Effector memory CD4-positive, alpha-beta T cell (primary cell): ENCODE data around the gene KCNK3.

Source experiments
- DNase-seq, 3 donors: peaks; one replicate each; pipeline ENCODE4 v3.0.0-alpha.2; 2020
- H3K27ac ChIP-seq: 2 replicates; pipeline ENCODE4 v1.7.0; 2013; ENCODE audit warnings: mild to moderate bottlenecking, low read length, moderate library complexity; ENCODE audit not compliant: insufficient read depth, poor library complexity, severe bottlenecking
- H3K27me3 ChIP-seq: replicated peaks from 2 replicates; pipeline ENCODE4 v1.7.0; 2013; ENCODE audit warnings: mild to moderate bottlenecking, low read length; ENCODE audit not compliant: insufficient read depth, control insufficient read depth, poor library complexity, severe bottlenecking
- H3K36me3 ChIP-seq: 2 replicates; pipeline ENCODE4 v1.7.0; 2013; ENCODE audit warnings: mild to moderate bottlenecking, low read length, moderate library complexity; ENCODE audit not compliant: control insufficient read depth, insufficient read depth
- H3K4me1 ChIP-seq: 2 replicates; pipeline ENCODE4 v1.7.0; 2013; ENCODE audit warnings: low read length, mild to moderate bottlenecking; ENCODE audit not compliant: control insufficient read depth, insufficient read depth, poor library complexity, severe bottlenecking
- H3K4me3 ChIP-seq: 2 replicates; pipeline ENCODE4 v1.7.0; 2013; ENCODE audit warnings: low read length, low read depth, mild to moderate bottlenecking; ENCODE audit not compliant: insufficient read depth, poor library complexity, severe bottlenecking
- H3K9me3 ChIP-seq: 2 replicates; pipeline ENCODE4 v1.7.0; 2013; ENCODE audit warnings: mild to moderate bottlenecking, low read length, moderate library complexity; ENCODE audit not compliant: control insufficient read depth

Gene KCNK3

GRCh38 chr2:26710145-26710544 is 17.6 kb downstream of the KCNK3 start:
- Histone ChIP-seq H3K4me3 (no peak overlapping the region), H3K27ac (no peak overlapping the region), H3K36me3 (no peaks in the 10 kb centered on the region), H3K9me3 (no peaks in the 10 kb centered on the region), H3K27me3 (no peaks in the 10 kb centered on the region), H3K4me1 (no peaks in the 10 kb centered on the region)
- DNase-seq = no peak

GRCh38 chr2:26710743-26711456 is 18.4 kb downstream of the KCNK3 start:
- no peak overlapping the region for H3K4me3 ChIP-seq
- H3K27ac ChIP-seq = no peak overlapping the region
- no peaks in the 10 kb centered on the region for H3K27me3 ChIP-seq
- H3K9me3 ChIP-seq = no peaks in the 10 kb centered on the region
- no peak for DNase-seq
- no peaks in the 10 kb centered on the region for H3K4me1 ChIP-seq
- no peaks in the 10 kb centered on the region for H3K36me3 ChIP-seq

- Histone ChIP-seq H3K9me3 (no peaks in the 10 kb centered on the region), H3K4me1 (no peaks in the 10 kb centered on the region), H3K36me3 (no peaks in the 10 kb centered on the region), H3K27me3 (no peaks in the 10 kb centered on the region), H3K4me3 (no peak overlapping the region), H3K27ac (no peak overlapping the region)
- no peak for DNase-seq
These were observed 19.1 kb downstream of the KCNK3 start for GRCh38 chr2:26711457-26712161.

DNA sequence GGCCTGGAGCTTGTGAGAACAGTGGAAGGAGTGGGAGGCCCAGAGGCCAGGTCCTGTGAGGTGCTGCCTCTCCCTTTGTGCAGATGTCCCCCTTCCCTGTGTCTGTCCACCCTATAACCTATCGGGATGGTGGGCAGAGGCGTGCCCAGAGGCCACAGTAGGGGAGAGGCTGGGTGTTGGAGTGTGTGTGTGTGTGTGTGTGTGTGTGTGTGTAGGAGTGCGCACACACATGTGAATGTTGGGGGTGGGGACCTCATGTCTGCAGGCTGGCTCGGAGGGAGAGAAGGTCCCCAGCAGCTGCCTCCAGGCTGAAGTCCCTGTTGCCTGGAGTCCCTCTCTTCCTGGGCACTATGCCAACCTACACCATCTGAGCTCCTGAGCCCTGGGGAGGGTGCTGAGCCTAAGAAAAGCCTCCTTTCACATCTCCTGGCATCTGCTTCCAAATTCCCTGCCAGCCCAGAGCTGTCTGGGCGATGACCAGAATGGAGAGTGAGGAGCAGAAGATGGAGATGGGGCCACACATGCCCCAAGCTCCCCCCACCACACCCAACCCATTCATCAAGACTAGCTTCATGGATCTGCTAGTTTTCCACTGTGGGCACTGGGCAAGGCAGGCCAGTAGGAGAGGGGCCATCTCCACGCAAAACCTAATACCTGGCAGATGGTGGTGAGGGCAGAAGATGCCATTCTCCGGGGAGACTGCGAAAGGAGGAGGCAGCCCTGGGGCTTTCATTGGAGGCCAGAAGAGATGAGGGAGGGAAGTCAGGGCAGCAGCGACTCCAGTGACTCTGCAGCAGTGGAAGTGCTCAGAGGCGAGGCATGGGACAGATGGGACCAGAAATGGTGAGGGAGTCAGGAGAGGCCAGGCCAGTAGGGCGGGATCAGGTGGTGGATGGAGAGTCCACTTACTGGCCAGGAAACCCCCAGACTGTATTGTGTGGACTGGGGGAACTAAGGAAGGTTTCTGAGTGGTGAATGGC is 20.3 kb downstream of the KCNK3 start:
- H3K4me1 ChIP-seq = no peaks in the 10 kb centered on the region

GRCh38 chr2:26715528-26716270 is 23.2 kb downstream of the KCNK3 start:
- Histone ChIP-seq H3K9me3 (no peaks in the 10 kb centered on the region), H3K36me3 (no peaks in the 10 kb centered on the region), H3K27me3 (no peaks in the 10 kb centered on the region), H3K4me3 (no peak overlapping the region), H3K4me1 (no peaks in the 10 kb centered on the region), H3K27ac (no peak overlapping the region)
- DNase-seq = no peak

More for the DNA sequence above, 20.3 kb downstream of the KCNK3 start:
- no peaks in the 10 kb centered on the region for H3K9me3 ChIP-seq
- no peak for DNase-seq
- H3K4me3 ChIP-seq = no peak overlapping the region
- no peak overlapping the region for H3K27ac ChIP-seq
- H3K27me3 ChIP-seq = no peaks in the 10 kb centered on the region
- no peaks in the 10 kb centered on the region for H3K36me3 ChIP-seq

- DNase-seq = no peak
- H3K9me3 ChIP-seq = no peaks in the 10 kb centered on the region
- no peaks in the 10 kb centered on the region for H3K36me3 ChIP-seq
- H3K4me3 ChIP-seq = no peak overlapping the region
- H3K4me1 ChIP-seq = no peaks in the 10 kb centered on the region
- no peak overlapping the region for H3K27ac ChIP-seq
- no peaks in the 10 kb centered on the region for H3K27me3 ChIP-seq
These were observed 23.8 kb downstream of the KCNK3 start for GRCh38 chr2:26716340-26716739.

DNA sequence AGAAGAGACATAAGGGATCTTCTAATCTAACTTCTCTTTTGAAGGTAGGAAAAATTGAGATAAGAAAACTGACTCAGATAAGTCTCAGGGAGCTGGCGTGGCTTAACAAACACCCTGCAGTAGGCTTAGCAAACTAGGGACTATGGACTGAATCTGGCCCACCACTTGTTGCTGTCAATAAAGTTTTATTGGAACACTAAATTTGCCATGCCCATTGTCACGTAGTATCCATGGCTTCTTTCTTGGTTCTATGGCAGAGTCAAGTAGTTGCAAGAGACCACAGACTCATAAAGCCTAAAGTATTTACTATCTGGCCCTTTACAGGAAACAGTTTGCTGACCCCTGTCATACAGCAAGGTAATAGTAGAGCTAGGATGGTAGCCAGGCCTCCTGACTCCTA is 24.2 kb downstream of the KCNK3 start:
- Histone ChIP-seq H3K36me3 (no peaks in the 10 kb centered on the region), H3K4me3 (no peak overlapping the region), H3K27me3 (no peaks in the 10 kb centered on the region), H3K9me3 (no peaks in the 10 kb centered on the region), H3K4me1 (no peaks in the 10 kb centered on the region), H3K27ac (no peak overlapping the region)
- no peak for DNase-seq

DNA sequence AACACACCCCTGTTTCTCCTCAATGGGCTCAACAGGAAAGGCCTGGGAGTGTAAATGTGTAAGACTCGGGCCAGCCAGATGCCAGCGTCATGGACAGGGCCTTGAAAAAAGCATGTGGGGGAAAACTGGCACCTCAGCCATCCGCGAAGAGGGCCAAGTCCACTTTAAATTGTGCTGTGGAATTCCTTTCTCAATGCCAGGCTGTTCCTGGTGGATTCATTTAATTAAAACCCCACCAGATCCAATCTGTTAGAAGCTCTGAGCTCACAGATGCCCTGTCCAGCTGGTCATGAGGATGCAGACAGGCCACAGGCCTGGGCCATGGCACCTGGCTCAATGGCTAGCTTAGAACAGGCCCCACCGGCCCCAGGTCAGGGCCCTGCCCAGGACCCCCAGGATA is 24.8 kb downstream of the KCNK3 start:
- Histone ChIP-seq H3K27me3 (no peaks in the 10 kb centered on the region), H3K4me1 (no peaks in the 10 kb centered on the region), H3K9me3 (no peaks in the 10 kb centered on the region), H3K27ac (no peak overlapping the region), H3K36me3 (no peaks in the 10 kb centered on the region), H3K4me3 (no peak overlapping the region)
- no peak for DNase-seq

DNA sequence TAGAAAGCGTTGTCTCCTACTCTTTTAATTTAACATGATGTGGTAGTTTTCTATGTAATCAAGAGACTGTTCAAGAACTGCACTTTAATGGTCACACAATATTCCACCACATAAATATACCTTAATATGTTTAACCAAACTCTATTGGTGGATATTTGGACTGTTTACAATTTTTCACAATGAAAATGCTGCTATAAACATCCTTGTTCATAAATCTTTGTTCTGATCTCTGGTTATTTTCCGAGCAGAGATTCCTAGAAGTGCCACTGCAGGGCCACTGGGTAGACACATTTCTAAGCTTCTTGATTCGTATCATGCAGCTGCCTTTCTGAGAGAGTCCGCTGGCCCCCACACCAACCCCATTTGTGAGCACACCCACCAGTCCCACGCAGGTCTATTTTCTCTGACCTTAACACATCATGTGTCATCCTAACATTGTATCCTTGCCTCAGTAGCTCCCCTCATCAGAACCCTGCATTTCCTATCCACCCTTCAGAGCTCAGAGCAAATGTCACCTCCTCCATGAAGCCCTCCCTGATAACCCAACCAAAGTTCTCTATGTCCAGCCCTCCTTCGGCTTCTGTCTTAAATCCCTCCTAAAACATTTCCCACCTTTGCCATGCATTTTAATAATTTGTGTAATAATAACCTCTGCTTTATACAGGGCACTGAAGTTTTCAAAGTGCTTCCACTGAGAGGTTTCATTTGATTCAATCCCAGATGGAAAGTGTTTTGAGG is 26.6 kb downstream of the KCNK3 start:
- Histone ChIP-seq H3K27me3 (no peaks in the 10 kb centered on the region), H3K27ac (no peak overlapping the region)
- DNase-seq = no peak

More for the DNA sequence above, 26.6 kb downstream of the KCNK3 start:
- Histone ChIP-seq H3K9me3 (no peaks in the 10 kb centered on the region), H3K4me3 (no peak overlapping the region), H3K4me1 (no peaks in the 10 kb centered on the region), H3K36me3 (no peaks in the 10 kb centered on the region)
